Mesenchymal stem cell (in vitro differentiated cells and primary cell): ENCODE data around the gene SMC1B.
"Not testable (repeated sequence)": the region's sequence is repeated elsewhere in the genome, so short reads cannot be mapped to it uniquely, and the experiment has no call there.

Experiments
- DNase-seq: peaks from one replicate; pipeline ENCODE4 v3.0.0-alpha.2; 2013
- H2AFZ ChIP-seq: one replicate; pipeline ENCODE4 v1.6.1; 2013; ENCODE audit warnings: low read depth, mild to moderate bottlenecking, control low read depth, inconsistent platforms, low read length, moderate library complexity
- H2AK5ac ChIP-seq: 2 replicates; pipeline ENCODE4 v1.6.1; 2013; ENCODE audit warnings: low read length, moderate library complexity, mild to moderate bottlenecking, inconsistent platforms; ENCODE audit not compliant: severe bottlenecking
- H2BK120ac ChIP-seq: one replicate; pipeline ENCODE4 v1.6.1; 2013; ENCODE audit warnings: low read depth, mild to moderate bottlenecking, inconsistent platforms, low read length, moderate library complexity
- H2BK12ac ChIP-seq, 2 experiments: one replicate each; pipeline ENCODE4 v1.6.1; 2013; ENCODE audit warnings: inconsistent platforms in 2 of 2, low read length in 2 of 2, mild to moderate bottlenecking in 2 of 2, moderate library complexity in 2 of 2, control low read depth in 1 of 2
- H2BK15ac ChIP-seq: one replicate; pipeline ENCODE4 v1.6.1; 2013; ENCODE audit warnings: mild to moderate bottlenecking, low read depth, inconsistent platforms; ENCODE audit not compliant: poor library complexity, severe bottlenecking
- H2BK5ac ChIP-seq: 2 replicates; pipeline ENCODE4 v1.6.1; 2013; ENCODE audit warnings: low read depth, mild to moderate bottlenecking, low read length, control low read depth, inconsistent platforms; ENCODE audit not compliant: poor library complexity, severe bottlenecking
- H3K14ac ChIP-seq, 2 experiments: one replicate each; pipeline ENCODE4 v1.6.1; 2013; ENCODE audit warnings: inconsistent platforms in 2 of 2, low read length in 2 of 2, control low read depth in 1 of 2, mild to moderate bottlenecking in 1 of 2, moderate library complexity in 1 of 2
- H3K18ac ChIP-seq, 2 experiments: one replicate each; pipeline ENCODE4 v1.6.1; 2013; ENCODE audit warnings: inconsistent platforms in 2 of 2, low read length in 2 of 2, control low read depth in 1 of 2, low read depth in 1 of 2, mild to moderate bottlenecking in 1 of 2
- H3K23ac ChIP-seq, 2 experiments: one replicate each; pipeline ENCODE4 v1.6.1; 2013; ENCODE audit warnings: inconsistent platforms in 2 of 2, low read length in 2 of 2, mild to moderate bottlenecking in 2 of 2, moderate library complexity in 2 of 2, control low read depth in 1 of 2
- H3K27ac ChIP-seq: 2 replicates; pipeline ENCODE4 v1.5.1; 2013; ENCODE audit warnings: mild to moderate bottlenecking, moderate library complexity, low read length, control low read depth, inconsistent platforms; ENCODE audit not compliant: poor library complexity, severe bottlenecking
- H3K27me3 ChIP-seq, 2 experiments: 2 replicates each; pipeline versions ENCODE4 v1.6.1 to v1.7.0; 2013; ENCODE audit warnings: low read length in 2 of 2, mild to moderate bottlenecking in 2 of 2, moderate library complexity in 2 of 2, control low read depth in 1 of 2, inconsistent platforms in 1 of 2; ENCODE audit not compliant: control insufficient read depth in 1 of 2, insufficient read depth in 1 of 2
- H3K36me3 ChIP-seq, 2 experiments: 2 replicates each; pipeline versions ENCODE4 v1.6.1 to v1.7.0; 2013; ENCODE audit warnings: low read length in 2 of 2, control low read depth in 1 of 2, inconsistent platforms in 1 of 2, low read depth in 1 of 2, mild to moderate bottlenecking in 1 of 2; ENCODE audit not compliant: insufficient read depth in 2 of 2, control insufficient read depth in 1 of 2
- H3K4ac ChIP-seq, 2 experiments: one replicate each; pipeline ENCODE4 v1.6.1; 2013; ENCODE audit warnings: inconsistent platforms in 2 of 2, low read length in 2 of 2, mild to moderate bottlenecking in 2 of 2, moderate library complexity in 2 of 2, control low read depth in 1 of 2, low read depth in 1 of 2
- H3K4me1 ChIP-seq: 2 replicates; pipeline ENCODE4 v1.6.1; 2013; ENCODE audit warnings: low read depth, low read length, control low read depth; ENCODE audit not compliant: control insufficient read depth, insufficient read depth
- H3K4me2 ChIP-seq: 2 replicates; pipeline ENCODE4 v1.6.1; 2013; ENCODE audit warnings: low read length, mild to moderate bottlenecking, inconsistent platforms; ENCODE audit not compliant: poor library complexity, severe bottlenecking
- H3K4me3 ChIP-seq, 2 experiments: 2 replicates each; pipeline versions ENCODE4 v1.5.1 to v1.7.0; 2013; ENCODE audit warnings: low read length in 2 of 2, mild to moderate bottlenecking in 2 of 2, control low read depth in 1 of 2, low read depth in 1 of 2; ENCODE audit not compliant: insufficient read depth in 1 of 2
- H3K79me1 ChIP-seq: replicated peaks from 2 replicates; pipeline ENCODE4 v1.6.1; 2013; ENCODE audit warnings: mild to moderate bottlenecking, control low read depth, low read length, inconsistent platforms; ENCODE audit not compliant: poor library complexity, severe bottlenecking
- H3K9ac ChIP-seq: 2 replicates; pipeline ENCODE4 v1.7.0; 2013; ENCODE audit warnings: mild to moderate bottlenecking, low read length, moderate library complexity
- H3K9me3 ChIP-seq: 2 replicates; pipeline ENCODE4 v1.7.0; 2013; ENCODE audit warnings: mild to moderate bottlenecking, low read length; ENCODE audit not compliant: control insufficient read depth
- H4K8ac ChIP-seq: one replicate; pipeline ENCODE4 v1.6.1; 2013; ENCODE audit warnings: inconsistent platforms, mild to moderate bottlenecking, low read length, moderate library complexity
- H4K91ac ChIP-seq: one replicate; pipeline ENCODE4 v1.6.1; 2013; ENCODE audit warnings: mild to moderate bottlenecking, low read length, inconsistent platforms
- WGBS: methylation state at CpG from one replicate; pipeline ENCODE4 v1.1.7; 2013; ENCODE audit warnings: mixed read lengths; 5-methylcytosine and 5-hydroxymethylcytosine counted together

Gene SMC1B

DNA sequence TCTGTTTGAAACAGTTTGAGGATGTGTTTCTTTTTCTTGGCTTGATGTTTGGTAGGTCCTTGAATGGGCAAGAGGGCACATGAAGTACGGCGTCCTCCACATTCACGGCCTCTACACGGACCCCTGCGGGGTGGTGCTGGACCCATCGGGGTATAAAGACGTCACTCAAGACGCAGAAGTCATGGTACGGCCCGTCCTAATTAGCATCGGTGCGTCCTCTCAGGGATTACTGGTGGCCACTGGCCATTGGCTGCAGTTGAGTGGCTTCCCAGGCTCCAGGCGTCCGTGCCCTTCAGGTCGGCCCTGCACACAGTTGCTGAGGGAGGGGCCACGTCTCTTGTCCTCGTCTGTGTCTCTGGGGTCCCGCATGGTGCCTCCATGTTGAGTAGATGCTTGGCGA is 82.9 kb downstream of the SMC1B start:
- H3K4ac ChIP-seq: no peak overlapping the region
- H2BK15ac ChIP-seq: no peak overlapping the region
- no peak overlapping the region for H2BK12ac ChIP-seq
- no peak overlapping the region for H2BK5ac ChIP-seq
- WGBS: 96% methylated on average over 19 of the region's 19 CpGs
- no peak overlapping the region for H2AFZ ChIP-seq
- H3K9me3 ChIP-seq: no peaks in the 10 kb centered on the region
- H2AK5ac ChIP-seq: no peak overlapping the region
- H3K14ac ChIP-seq: no peak overlapping the region
- H3K4me1 ChIP-seq: peaks cover 2% of the 10 kb centered on the region
- H3K79me1 ChIP-seq: peaks cover 5% of the 10 kb centered on the region
- H4K91ac ChIP-seq: no peak overlapping the region
- H3K4me2 ChIP-seq: no peak overlapping the region
- no peak overlapping the region for H4K8ac ChIP-seq
- peaks cover 58 to 72% of the 10 kb centered on the region in 2 experiments for H3K36me3 ChIP-seq
- no peak overlapping the region for H3K9ac ChIP-seq
- no peak for DNase-seq
- no peak overlapping the region for H3K4me3 ChIP-seq
- no peaks in the 10 kb centered on the region for H3K27me3 ChIP-seq
- no peak overlapping the region for H3K27ac ChIP-seq
- H3K18ac ChIP-seq: no peak overlapping the region
- H2BK120ac ChIP-seq: no peak overlapping the region
- no peak overlapping the region for H3K23ac ChIP-seq

DNA sequence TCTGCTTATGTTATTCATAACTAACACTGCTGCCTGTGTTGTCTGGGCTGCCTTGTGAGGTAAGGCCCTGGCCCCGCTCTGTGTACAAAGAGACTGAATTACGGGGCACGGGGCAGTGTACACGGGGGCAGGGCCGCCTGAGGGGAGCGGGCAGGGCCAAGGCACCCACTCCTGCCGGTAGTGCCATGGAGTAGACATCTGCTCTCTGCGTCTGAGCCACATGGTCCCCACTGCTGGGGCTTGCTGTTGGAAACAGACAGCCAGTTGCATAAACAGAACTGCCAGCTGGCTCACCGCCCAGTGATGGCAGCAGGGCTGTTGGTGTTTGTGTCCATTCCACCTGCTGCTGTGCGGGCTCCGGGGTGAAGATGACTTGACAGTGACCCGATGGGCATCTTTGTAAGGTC is 83.9 kb downstream of the SMC1B start:
- Histone ChIP-seq H3K18ac (no peak overlapping the region), H3K9ac (no peak overlapping the region), H3K79me1 (peaks cover 10% of the 10 kb centered on the region), H3K4ac (no peak overlapping the region), H3K23ac (no peak overlapping the region), H3K27ac (no peak overlapping the region), H2BK120ac (no peak overlapping the region), H2AK5ac (no peak overlapping the region), H3K4me3 (no peak overlapping the region), H4K91ac (no peak overlapping the region), H3K36me3 (peaks cover 51 to 66% of the 10 kb centered on the region in 2 experiments), H3K4me2 (no peak overlapping the region), H2AFZ (no peak overlapping the region), H2BK15ac (no peak overlapping the region), H2BK12ac (no peak overlapping the region), H3K4me1 (peaks cover 2% of the 10 kb centered on the region), H2BK5ac (no peak overlapping the region), H3K9me3 (no peaks in the 10 kb centered on the region), H4K8ac (no peak overlapping the region), H3K27me3 (no peaks in the 10 kb centered on the region), H3K14ac (no peak overlapping the region)
- DNase-seq: no peak
- WGBS: 91% methylated on average over 12 of the region's 12 CpGs

GRCh38 chr22:45328822-45329529 is 84.4 kb downstream of the SMC1B start:
- Histone ChIP-seq H3K9me3 (no peaks in the 10 kb centered on the region), H3K4me3 (no peak overlapping the region), H2AK5ac (no peak overlapping the region), H3K79me1 (peaks cover 11% of the 10 kb centered on the region), H3K4ac (no peak overlapping the region), H2AFZ (no peak overlapping the region), H2BK5ac (no peak overlapping the region), H3K36me3 (peaks cover 54 to 66% of the 10 kb centered on the region in 2 experiments), H3K18ac (no peak overlapping the region), H2BK15ac (no peak overlapping the region), H3K14ac (no peak overlapping the region), H3K27ac (no peak overlapping the region), H2BK12ac (no peak overlapping the region), H2BK120ac (no peak overlapping the region), H3K4me1 (peaks cover 2% of the 10 kb centered on the region), H3K27me3 (no peaks in the 10 kb centered on the region), H3K9ac (no peak overlapping the region), H3K23ac (no peak overlapping the region), H4K8ac (no peak overlapping the region), H4K91ac (no peak overlapping the region), H3K4me2 (no peak overlapping the region)
- WGBS: 95% methylated on average over 6 of the region's 8 CpGs
- DNase-seq: no peak

DNA sequence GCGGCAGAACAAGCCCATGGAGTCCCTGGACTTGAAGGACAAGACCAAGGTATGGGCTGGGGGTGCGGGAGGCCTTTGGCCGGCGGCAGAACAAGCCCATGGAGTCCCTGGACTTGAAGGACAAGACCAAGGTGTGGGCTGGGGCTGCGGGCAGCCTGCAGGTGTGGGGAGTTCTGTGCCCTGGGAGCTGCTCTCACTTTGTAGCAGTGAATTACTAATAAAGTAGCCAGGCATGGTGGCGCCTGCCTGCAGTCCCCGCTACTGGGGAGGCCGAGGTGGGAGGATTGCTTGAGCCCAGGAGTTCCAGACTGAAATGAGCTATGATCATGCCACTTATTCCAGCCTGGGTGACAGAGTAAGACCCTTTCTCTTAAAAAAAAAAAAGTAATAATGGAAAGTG is 85.1 kb downstream of the SMC1B start:
- peaks cover 61 to 70% of the 10 kb centered on the region in 2 experiments for H3K36me3 ChIP-seq
- H3K18ac ChIP-seq, H2AK5ac ChIP-seq, H3K14ac ChIP-seq, H3K4me3 ChIP-seq, H3K27ac ChIP-seq, H3K9ac ChIP-seq, DNase-seq, H2BK15ac ChIP-seq, H3K23ac ChIP-seq, H3K9me3 ChIP-seq, H3K4me1 ChIP-seq, H3K4me2 ChIP-seq, H2BK120ac ChIP-seq, H4K8ac ChIP-seq, H3K4ac ChIP-seq, H2BK12ac ChIP-seq, H4K91ac ChIP-seq, H3K27me3 ChIP-seq, H2AFZ ChIP-seq, H2BK5ac ChIP-seq: not testable (repeated sequence)
- WGBS: 90% methylated on average over 7 of the region's 8 CpGs
- H3K79me1 ChIP-seq: peaks cover 17% of the 10 kb centered on the region
